GM18519 (cell line): ENCODE results near the gene HPSE2.
"Not testable (repeated sequence)": the region's sequence is repeated elsewhere in the genome, so short reads cannot be mapped to it uniquely, and the experiment has no call there.

ENCODE experiments used
- ATAC-seq: cut with Tn5 transposase; IDR thresholded peaks from one replicate; pipeline ENCODE4 v1.9.1; 2021; ENCODE audit warnings: mild to moderate bottlenecking, moderate library complexity; ENCODE audit not compliant: unreplicated experiment, low FRiP score

The HPSE2 gene

DNA sequence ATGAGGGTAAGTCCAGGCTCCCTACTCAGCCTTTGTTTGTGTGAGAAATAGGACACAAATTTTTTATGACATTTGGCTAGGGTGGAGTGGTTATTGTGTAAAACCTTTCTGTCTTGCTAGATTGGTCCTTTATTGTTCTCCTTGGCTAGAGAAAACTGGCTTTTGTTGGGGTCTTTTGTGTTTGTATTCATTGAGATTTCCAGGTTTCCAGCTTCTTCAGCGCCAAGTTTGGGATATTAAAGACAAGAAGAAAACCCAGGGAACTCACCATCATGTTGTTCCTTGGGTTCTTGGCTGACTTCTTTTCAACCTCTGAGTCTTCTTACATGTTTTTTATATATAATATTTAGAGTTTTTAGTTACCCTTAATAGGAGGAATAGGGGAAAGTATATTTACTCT, 310.0 kb downstream of the HPSE2 start:
- ATAC-seq, result no peak

DNA sequence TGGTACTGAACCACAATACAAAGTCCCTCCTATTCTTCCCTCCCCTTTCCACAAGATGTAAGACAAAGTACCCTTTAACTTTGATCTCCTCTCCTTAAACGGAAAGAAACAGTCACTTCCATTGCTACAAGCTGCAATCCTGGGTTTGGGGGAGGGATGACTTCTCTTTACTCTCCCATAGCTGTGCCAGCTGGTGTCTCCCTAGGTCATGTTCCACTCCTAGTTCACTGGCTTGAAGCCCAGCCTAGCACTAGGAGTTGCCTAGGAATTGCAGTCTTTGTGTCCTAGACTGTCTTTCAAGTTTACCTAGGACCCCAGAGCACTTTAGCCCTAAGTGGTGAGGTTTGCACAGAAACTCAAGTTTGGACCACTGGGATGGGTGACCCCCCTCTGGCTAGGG, 311.1 kb downstream of the HPSE2 start:
- no peak for ATAC-seq

DNA sequence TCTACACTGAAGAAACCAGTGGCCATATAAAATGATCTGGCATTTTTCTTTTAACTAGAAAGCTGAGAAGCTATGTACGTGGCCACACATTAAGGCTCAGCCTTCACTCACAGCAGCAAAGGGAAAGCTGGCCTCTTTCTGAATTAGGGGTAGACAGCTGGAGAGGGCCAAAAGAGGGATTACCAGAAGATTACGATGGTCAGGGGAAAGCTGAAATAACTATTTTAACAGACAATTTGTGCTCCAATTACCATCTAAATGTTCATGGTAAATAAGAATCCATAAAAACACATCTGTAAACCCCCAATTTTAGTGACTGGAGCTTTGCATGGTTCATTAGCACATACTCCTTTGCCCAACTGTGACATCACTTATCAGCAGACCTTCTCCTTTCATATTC, 314.3 kb downstream of the HPSE2 start:
- ATAC-seq, result no peak

DNA sequence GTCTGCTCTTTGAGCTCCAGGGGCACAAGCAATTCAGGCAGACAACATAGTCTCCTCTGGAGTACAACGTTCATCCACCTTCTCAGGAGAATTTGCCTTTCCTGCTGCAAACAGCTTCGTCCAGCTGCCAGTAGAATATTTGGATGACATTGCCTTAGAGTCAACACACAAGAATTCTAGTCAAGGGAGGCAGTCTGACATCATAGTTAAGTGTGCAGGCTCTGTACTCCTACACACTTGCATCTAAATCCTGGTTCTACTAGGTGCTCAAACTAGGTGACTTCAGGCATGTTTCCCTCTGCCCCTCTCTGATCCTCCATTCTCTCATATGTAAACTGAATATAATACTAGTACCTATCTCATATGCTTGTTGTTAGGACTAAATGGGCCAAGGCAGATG, 314.8 kb downstream of the HPSE2 start:
- ATAC-seq, result no peak

DNA sequence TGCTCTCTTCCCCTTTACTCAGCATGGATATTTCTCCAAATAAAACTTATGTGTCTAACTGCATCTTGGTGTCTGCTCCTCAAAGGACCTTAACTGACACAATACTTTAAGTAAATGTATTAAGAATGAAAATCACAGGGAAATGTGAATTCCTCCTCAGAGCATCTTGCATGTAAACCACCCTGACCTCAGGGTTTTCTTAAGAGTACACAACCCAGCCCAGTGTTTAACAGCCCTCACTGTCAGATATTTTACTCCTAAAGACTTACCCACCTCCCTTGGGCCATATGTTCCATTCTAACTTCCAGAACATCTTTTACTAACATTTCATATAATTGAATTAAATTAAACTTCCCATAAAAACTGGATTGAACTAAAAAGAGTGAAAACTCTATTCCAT, 315.3 kb downstream of the HPSE2 start:
- no peak for ATAC-seq

DNA sequence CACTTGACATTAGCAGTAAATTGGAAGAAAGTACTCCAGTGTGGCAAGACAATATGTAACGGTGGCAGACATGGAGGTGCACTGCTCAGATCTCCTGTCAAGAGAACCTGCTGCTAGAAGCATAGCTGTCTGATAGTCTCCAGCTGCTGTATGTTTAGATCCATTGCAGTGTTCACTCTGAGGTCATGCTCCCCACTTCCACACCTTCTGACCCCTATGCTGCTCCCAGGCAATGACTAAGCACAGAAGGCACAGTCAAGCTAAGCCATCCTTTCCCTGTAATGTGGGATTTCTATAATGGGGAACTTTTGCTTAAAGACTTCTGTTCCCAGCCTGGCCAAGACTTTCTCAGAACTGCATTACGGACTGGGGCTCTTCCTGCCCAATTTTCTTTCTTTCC, 315.8 kb downstream of the HPSE2 start:
- ATAC-seq, result no peak

DNA sequence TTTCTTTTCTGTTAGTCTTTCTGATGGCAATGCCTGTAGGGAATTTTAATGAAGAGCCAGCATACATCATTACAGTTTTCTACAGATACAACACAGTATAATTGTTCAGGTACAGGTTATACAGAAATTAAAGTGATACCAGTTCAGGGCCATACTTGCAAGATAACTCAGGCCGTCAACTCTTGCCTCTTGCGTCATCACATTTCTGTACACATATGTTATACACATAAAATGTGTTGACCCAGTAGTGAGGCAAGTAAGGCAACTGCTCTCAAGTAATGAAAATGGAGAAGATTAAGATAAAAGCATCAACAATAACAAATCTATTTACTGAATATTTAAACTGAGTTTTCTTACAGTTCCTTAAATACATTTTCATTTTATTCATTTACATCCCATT, 317.8 kb downstream of the HPSE2 start:
- no peak for ATAC-seq

DNA sequence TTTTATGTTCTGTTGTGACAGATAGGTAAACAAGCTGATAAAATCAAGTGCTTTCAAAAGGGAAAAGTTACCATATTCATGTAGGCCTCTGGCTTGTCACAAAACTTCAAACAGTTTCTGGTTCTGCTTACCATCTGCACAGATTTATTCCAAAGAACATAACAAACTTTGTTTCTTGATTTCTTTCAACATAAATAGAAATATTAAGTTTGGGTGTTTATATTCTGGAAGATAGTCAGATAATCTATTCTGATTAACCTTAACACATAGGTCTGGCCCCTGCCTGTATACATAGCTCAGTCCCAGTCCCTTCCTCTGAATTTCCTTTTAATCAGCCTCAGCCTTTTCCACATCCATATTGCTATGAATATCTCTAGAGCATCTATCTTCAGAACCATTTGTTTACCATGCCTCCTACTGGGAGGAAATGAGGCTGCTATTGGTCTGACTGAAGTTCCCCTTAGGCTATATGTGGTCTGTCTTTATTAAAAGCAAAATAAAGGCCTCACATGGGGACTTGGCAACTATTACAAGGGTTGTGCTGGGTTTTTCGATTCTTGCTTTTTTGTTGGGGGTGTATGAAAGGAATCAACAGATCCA, 319.0 kb downstream of the HPSE2 start:
- no peak for ATAC-seq

DNA sequence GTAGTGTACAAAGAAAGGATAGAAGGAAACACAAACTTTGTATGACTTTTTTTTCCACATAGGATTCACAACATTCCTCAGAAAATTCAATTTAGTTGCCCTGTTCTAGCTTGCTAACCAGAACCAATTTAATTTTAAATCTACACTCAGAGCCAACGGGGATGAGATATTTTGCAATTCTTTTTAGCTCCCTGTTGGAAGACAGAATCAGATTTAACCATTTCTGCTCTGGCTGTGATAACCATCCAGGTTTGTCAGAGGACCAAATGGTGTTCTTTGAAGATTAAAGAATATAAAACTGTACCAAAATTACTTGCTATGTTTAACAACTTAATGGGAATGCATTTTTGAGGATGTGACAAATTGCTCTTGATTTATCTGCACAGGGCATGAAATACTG, 319.7 kb downstream of the HPSE2 start:
- ATAC-seq, result no peak

DNA sequence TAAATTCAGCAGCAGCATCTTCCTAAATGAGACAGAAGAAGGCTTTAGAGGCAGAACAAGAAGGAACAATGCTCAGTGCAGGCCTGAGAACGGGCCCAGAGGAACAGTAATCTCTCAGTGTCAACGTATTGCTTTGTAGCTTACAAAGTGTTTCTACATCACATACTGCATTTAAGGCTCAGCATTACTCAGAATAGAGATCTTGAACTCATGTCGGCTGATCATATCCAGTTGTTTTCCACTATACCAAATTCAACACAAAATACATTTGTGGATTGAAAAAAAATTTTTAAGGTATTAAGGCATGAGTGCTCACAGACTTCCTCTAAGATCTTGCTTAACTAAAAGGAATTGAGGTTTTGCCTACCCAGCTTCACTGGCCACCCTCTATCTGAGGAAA, 325.1 kb downstream of the HPSE2 start:
- ATAC-seq, result no peak

DNA sequence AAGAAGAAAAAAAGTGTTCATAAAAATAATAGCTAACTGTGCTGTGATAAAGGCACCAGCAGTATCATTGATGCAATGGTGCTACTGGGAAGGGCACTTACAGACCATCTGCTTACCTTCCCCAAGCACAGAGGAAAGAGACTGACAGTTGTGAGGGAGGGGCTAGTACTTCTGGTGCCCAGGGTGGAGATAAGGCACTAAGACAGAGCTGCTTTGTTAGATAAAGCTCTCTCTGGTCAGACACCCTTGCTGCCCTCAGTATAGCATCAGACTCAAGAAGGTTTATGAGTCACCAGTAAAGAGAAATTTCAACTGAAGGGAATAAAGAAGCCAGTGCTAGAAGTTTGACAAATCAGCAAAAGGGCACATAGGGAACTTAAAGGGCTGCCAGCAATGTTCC, 325.6 kb downstream of the HPSE2 start:
- no peak for ATAC-seq

DNA sequence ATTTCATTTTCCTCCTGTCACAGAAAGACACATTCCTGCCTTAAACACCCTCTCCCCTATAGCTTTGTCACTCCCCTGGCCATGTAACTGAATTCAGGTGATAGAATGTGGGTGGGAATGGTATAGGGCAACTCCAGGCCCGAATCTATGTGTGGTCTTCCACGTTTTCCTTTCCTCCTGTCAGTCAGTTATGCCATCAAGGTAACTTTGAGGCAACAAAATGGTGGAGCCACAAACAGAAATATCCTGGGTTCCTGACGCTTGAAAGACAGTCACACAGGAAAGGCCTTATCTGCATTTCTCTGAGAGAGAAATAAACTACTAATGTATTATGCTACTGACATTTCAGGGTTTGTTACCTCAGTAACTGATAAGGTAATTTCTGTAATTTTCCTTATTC, 326.8 kb downstream of the HPSE2 start:
- ATAC-seq, result no peak

DNA sequence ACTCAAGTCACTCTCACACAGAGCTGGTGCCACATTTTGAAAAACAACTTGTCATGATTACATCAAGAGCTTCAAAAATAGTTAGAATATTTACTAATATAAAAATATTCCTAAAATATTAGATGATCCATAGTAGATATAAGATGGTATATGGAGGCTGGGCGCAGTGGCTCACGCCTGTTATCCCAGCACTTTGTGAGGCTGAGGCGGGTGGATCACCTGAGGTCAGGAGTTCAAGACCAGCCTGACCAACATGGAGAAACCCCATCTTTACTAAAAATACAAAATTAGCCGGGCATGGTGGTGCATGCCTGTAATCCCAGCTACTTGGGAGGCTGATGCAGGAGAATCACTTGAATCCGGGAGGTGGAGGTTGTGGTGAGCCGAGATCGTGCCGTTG, 327.4 kb downstream of the HPSE2 start:
- ATAC-seq, result not testable (repeated sequence)

DNA sequence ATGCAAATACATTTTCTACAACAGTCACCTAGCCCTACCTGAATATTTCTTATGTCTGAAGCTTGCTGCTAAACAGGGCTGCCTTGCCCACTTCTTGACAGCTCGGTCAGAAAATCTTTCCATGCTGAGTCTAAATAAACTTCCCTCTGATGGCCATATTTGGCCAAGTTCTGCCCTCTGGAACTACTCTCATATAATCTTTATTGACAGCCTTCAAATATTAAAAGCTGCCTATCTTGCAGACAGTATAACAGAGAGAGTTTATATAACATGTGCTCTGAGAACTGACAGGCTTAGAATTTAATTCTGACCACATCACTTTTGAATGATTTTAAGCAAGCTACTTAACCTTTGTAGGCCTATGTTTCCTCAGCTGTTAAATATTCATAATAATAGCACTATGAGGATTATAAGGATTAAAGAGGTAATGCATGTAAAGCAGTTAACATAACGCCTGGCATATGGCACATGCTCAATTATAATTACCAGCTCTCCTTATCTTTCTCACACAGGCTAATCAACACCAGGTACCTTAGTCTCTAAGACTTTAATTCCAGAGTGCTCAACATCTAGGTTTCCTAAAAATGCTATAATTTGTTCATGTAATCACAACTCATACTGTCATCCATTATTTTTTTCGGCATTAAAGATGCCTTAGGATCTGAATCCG, 334.1 kb downstream of the HPSE2 start:
- ATAC-seq, result no peak

DNA sequence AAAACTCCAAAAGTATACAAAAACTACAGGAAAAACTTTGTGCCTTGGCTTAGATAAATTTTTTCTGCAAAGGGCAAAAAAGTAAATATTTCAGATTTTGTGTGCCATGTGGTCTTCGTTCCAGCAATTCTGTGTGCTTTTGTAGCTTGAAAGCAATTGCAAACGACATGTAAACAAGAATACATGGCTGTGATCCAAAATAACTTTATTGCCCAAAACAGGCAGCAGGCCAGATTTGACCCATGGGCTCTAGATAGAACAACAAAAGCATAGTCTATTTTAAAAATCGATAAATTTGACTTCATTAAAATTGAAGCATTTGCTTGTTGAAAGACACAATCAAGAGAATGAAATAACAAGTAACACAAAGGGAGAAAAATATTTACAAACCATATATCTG, 336.6 kb downstream of the HPSE2 start:
- no peak for ATAC-seq

DNA sequence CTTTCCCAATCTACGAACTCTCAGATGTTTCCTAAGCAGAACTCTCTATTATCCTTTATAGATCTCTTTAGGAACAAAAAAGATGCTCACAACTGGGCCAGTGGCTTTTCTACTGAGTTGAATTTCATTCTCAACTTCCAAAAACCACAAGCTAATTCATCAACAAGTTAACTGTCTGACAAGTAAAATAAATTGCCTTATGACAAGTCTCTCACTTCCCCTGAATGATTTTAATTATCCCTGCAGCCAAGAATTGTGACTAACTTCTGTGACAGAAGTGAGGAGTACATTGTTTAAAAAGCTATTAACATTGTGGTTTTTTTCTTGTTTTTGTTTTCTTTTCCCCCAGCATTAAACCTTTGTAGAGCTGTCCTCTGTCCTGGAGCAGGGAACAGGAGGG, 343.1 kb downstream of the HPSE2 start:
- ATAC-seq, result no peak

DNA sequence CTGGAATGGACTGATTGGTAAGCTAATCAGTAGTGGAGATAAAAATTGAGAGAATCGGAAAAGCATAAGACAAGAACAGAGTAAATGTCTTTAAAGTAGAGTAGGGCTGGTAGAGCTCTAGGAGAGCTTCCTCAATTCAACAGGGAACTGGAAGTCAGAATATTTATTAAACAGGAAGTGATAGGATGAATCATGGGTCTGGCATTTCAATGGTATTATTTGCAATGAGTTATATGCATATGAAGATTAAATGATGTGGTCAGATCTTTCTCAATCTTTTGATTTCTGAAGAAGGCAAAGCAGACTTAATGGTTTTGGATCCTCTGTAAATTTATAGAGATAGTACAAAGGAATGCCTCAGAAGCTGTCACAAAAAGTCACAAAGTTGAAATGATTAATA, 349.0 kb downstream of the HPSE2 start:
- no peak for ATAC-seq

DNA sequence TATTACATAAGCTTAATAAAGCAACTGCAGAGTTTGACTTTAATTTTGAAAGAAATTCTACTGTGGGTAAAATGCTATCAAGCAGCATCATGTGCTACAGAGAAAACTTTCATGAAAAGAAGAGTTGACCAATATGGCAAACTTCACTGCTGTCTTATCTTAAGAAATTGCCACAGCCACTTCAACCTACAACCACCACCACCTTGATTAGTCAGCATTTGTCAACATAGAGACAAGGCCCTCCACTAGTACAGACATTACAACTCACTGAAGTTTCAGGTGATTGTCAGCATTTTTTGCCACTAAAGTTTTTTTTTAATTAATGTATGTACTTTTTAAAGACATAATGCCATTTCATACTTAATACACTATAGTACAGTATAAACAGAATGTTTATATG, 350.3 kb downstream of the HPSE2 start:
- ATAC-seq, result no peak

DNA sequence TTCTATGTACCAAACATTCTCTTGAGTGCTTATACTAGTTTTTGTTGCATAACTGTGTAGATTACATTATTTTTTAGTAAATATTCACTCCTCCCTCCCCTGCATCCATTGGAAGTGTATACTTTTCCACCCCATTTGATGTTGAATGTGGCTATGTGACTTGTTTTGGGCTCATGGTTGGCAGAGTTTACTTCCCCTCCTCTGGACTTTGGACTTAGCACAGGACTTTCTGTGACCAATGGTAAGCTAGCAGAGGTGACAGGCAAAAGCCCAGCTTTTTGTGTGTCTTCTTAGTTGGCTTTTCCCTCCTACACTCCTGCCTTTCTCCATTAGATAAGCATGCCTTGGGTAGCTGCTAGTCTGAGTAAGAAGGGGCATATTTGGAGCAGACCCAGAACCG, 353.9 kb downstream of the HPSE2 start:
- no peak for ATAC-seq

DNA sequence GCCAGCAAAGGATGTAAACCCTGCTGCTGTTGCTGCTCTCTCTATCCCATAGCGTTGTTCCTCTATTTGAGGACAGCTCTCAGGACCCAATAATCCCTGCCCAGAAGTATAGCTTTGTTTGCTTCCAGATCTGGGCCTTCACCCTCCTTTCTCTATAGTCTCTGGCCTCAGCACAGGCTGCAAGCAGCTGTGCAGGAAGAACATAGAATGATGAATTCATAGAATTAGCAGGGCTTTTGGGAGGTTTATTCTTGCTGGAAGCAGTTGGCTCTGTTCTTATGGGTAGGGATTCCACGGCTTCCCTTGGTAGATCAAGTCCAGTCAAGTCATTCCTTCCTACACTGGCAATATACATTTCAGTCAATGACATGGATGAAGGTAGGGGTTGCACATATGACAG, 354.7 kb downstream of the HPSE2 start:
- ATAC-seq, result no peak

DNA sequence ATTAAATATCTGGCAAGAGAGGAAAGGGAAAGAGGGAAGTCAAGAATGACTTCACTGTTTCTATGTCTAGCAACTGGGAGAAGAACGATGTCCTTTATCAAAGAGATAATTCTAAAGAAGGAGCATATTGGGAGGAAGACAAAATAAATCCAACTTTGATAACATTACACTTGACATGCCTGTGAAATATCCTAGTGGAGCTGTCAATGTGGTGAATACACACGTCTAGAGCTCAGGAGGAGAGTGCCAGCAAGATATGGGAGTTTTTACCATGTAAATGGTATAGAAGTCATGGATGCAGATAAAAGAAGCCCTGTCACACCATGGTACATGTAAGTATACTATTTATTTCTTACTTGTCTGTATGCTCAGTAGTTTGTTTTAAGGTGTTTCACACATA, 356.7 kb downstream of the HPSE2 start:
- ATAC-seq, result no peak

DNA sequence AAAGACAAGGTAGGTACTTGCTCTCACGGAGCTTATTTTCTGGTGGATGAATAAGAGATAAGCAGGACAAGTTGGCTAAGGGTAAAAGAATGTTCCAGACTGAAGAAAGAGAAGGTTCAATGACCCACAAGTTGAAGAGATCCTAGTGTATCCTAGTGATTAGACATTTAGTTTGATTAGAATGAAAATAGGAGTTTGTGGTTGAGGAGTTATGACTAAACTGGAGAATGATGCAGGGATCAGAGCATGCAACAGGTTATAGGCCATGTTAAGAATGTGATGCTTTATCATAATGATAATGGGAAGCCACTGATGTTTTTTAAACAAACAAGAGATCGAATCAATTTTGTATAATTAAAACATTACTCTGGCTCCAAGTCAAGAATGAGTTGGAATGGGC, 357.2 kb downstream of the HPSE2 start:
- ATAC-seq, result no peak

DNA sequence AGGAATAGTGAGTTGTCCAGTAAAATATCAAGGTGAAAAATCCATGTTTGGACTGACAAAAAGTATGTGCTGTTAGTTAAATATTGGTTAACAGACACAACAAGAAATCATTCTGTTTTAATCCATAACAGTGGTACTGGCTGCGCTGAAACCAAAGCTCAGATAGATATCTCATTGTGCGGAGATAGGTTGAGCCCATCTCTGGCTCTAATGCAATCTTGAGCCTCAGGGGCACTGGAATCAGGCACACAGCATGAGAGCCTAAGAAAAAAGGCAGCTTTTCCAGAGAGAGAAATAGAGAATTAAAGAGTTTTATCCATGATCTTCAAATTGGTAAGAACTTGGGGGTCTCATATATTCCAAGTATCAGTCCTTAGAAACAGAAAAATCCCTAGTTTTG, 373.7 kb downstream of the HPSE2 start:
- no peak for ATAC-seq
